Activated T-cell treated with anti-CD3 and anti-CD28 coated beads, Interleukin-2, amount 50 U/mL, for 4 hours (primary cell): Measurements from ENCODE around the gene AOAH. TPM values are rescaled to one million over a fixed set of nuclear protein-coding genes. Genes with fewer than 3 reads are reported as not detected.

ENCODE experiments used
- ATAC-seq, 2 donors: fragments of 200-7000 bp; cut with Tn5 transposase; one replicate each; pipeline ENCODE4 v1.10.0; 2021
- DNase-seq: peaks from one replicate; pipeline ENCODE4 v3.0.0-alpha.2; 2020
- H3K27me3 Mint-ChIP-seq: one replicate; pipeline ENCODE4 v1.8.0; 2021; ENCODE audit warnings: low read depth, mixed read lengths
- H3K36me3 Mint-ChIP-seq: one replicate; pipeline ENCODE4 v1.8.0; 2022; ENCODE audit warnings: mixed read lengths; ENCODE audit not compliant: insufficient read depth
- H3K4me1 Mint-ChIP-seq: one replicate; pipeline ENCODE4 v1.8.0; 2021; ENCODE audit warnings: low read depth, mixed read lengths
- H3K4me3 Mint-ChIP-seq: one replicate; pipeline ENCODE4 v1.8.0; 2021; ENCODE audit warnings: mild to moderate bottlenecking, moderate library complexity, mixed read lengths
- H3K9me3 Mint-ChIP-seq: one replicate; pipeline ENCODE4 v1.8.0; 2021; ENCODE audit warnings: mixed read lengths
- total RNA-seq, 3 donors: library from RNA; stranded (reverse); gene quantifications; one replicate each; pipeline ENCODE4 v1.2.1, GENCODE V29; 2021

Gene AOAH
- total RNA-seq, 3 donors from 2014 or later: 5.5 to 14.3 (median 9.6) TPM

DNA sequence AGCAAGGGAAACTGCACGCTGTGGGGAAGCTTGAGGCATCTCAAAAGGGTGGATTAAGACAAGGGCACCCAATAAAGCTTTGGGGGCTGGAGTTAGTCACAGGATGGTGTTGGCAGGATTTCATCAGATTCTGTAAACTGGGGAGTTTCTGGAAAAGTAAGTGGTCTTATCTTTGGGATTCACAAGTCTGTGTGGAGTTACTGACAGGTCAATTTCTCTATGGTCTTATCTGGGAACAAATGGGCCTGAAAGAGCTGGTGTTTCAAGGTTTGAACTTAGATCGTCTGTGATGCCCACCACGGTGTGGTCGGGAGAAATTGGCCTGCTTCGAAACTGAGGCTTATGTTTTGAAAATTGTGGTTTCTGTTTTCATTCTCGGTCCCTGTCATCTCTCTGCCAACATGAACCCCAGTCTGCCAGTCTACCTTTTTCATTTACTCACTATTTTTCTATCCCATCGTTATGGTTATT lies 23.8 kb upstream of the AOAH start:
- Mint-ChIP-seq H3K27me3 (no peaks in the 10 kb centered on the region), H3K4me1 (peaks cover 20% of the 10 kb centered on the region), H3K9me3 (peaks cover 5% of the 10 kb centered on the region), H3K36me3 (no peaks in the 10 kb centered on the region), H3K4me3 (no peak overlapping the region)
- ATAC-seq (peak; percentile 73 to 81), DNase-seq (no peak)

- Mint-ChIP-seq H3K4me3 (no peak overlapping the region), H3K36me3 (no peaks in the 10 kb centered on the region), H3K9me3 (peaks cover 5% of the 10 kb centered on the region), H3K4me1 (peaks cover 20% of the 10 kb centered on the region), H3K27me3 (no peaks in the 10 kb centered on the region)
- no peak for ATAC-seq
- no peak for DNase-seq
Observed at GRCh38 chr7:36747280-36748016, 23.2 kb upstream of the AOAH start.

GRCh38 chr7:36746347-36746746 lies 22.1 kb upstream of the AOAH start:
- no peak for ATAC-seq
- Mint-ChIP-seq H3K9me3 (peaks cover 5% of the 10 kb centered on the region), H3K4me1 (peaks cover 20% of the 10 kb centered on the region), H3K4me3 (no peak overlapping the region), H3K27me3 (no peaks in the 10 kb centered on the region), H3K36me3 (no peaks in the 10 kb centered on the region)
- no peak for DNase-seq

DNA sequence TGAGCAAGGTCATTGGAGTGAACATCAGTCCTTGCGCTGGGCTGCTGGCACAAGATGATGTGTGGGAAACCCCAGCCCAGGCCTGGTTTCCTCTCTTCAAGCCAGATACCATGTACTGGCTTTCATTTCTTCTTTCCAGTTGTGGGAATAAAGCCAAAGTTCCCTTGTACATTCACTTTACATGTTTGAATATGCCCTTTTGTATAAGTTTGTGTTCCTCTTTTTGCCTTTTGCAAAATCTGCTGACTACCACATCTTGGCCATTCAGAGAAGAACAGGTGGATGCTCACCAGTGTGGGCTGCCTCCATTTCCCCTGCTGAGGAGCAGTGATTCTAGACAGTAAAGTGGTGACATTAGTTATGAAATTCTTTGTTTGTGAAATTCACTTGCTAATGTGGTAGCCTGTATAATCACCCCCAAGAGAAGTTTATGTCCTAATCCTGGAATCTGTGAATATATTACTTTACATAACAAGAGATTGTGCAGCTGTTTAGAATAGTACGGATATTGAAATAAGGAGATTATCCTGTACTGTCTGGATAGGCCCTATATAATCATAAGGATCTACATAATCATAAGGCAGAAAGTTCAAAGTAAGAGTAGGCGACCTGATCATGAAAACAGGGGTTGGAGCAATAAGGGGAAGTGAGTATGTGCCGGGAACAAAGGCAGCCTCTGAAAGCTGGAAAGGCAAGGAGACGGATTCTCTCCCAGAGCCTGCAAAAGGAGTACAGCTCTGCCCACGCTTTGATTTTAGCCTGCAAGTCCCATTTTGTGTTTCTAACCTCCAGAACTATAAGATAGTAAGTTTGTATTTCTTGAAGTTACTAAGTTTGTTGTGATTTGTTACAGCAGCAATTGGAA lies 18.8 kb upstream of the AOAH start:
- Mint-ChIP-seq H3K4me3 (no peak overlapping the region), H3K9me3 (peaks cover 5% of the 10 kb centered on the region), H3K4me1 (peaks cover 13% of the 10 kb centered on the region), H3K36me3 (no peaks in the 10 kb centered on the region), H3K27me3 (no peaks in the 10 kb centered on the region)
- no peak for ATAC-seq
- DNase-seq: no peak

GRCh38 chr7:36741866-36742265 lies 17.6 kb upstream of the AOAH start:
- Mint-ChIP-seq H3K27me3 (no peaks in the 10 kb centered on the region), H3K4me1 (peaks cover 7% of the 10 kb centered on the region), H3K9me3 (peaks cover 5% of the 10 kb centered on the region), H3K4me3 (no peak overlapping the region), H3K36me3 (no peaks in the 10 kb centered on the region)
- DNase-seq (no peak), ATAC-seq (no peak)

DNA sequence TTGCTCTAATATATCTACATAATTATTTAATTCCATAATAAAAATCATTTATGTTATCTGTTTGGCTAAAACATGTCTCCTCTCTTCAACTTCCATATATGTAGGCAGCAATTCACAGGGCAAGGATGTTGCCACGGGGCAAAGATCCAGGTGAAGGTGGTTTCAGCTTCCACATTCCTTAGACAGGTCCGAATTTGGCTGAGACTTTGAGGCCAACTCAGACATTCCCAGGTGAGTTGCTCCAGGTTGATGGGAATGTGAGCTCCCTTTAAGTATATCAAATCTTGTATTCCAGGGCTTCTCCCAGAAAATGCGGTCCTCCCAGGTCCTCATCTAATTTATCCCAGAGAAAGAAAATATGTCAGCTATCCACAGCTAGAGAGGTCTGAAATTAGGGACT lies 15.1 kb upstream of the AOAH start:
- H3K4me3 Mint-ChIP-seq: no peak overlapping the region
- no peak for ATAC-seq
- DNase-seq: no peak
- H3K9me3 Mint-ChIP-seq: peaks cover 5% of the 10 kb centered on the region
- no peaks in the 10 kb centered on the region for H3K36me3 Mint-ChIP-seq
- H3K4me1 Mint-ChIP-seq: peaks cover 23% of the 10 kb centered on the region
- H3K27me3 Mint-ChIP-seq: no peaks in the 10 kb centered on the region

DNA sequence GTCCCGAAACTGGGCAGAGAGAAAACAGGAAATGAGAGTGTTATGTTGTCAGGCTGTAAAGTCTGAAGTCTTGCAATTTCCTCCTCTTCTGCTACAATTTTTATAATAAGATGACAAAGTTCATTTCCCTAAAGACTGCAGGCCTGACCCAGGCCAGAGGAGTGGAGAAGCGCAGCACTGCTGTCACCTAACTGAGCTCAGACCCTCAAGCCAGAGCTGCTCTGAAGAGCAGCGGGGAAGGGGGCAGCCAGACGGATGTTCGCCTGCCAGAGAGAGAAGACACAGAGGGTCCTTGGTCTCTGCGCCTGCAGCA lies 12.6 kb upstream of the AOAH start:
- Mint-ChIP-seq H3K27me3 (no peaks in the 10 kb centered on the region), H3K4me3 (peak overlapping the region; percentile 11), H3K4me1 (peaks cover 28% of the 10 kb centered on the region), H3K36me3 (no peaks in the 10 kb centered on the region), H3K9me3 (peaks cover 11% of the 10 kb centered on the region)
- ATAC-seq (peak in 1 of 2 donors; percentile 71), DNase-seq (no peak)

GRCh38 chr7:36736090-36736898 lies 12.0 kb upstream of the AOAH start:
- Mint-ChIP-seq H3K27me3 (no peaks in the 10 kb centered on the region), H3K9me3 (peaks cover 13% of the 10 kb centered on the region), H3K4me1 (peaks cover 28% of the 10 kb centered on the region), H3K36me3 (no peaks in the 10 kb centered on the region), H3K4me3 (no peak overlapping the region)
- peak; percentile 42 to 70 for ATAC-seq
- no peak for DNase-seq

DNA sequence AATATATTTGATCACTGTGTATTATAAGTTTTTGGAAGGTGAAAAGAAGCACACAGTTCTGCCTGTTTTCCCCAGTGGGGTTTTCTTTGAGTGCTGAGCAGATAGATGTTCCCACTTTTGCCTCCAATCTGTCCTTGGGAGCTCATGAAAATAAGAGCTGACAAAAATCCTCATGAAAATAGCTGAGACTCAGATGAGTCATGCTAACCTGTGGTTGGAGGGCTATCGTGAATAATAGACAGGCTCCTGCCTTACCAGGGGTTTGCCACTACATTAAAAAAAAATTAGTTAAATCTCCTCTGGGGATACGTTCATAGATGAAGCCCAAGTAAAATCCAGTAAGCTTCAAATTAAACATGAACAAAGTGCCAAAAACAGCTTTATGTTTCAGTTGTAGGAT lies 10.9 kb upstream of the AOAH start:
- peaks cover 28% of the 10 kb centered on the region for H3K4me1 Mint-ChIP-seq
- no peak for DNase-seq
- no peak for ATAC-seq
- peaks cover 13% of the 10 kb centered on the region for H3K9me3 Mint-ChIP-seq
- H3K36me3 Mint-ChIP-seq: peaks cover 2% of the 10 kb centered on the region
- no peaks in the 10 kb centered on the region for H3K27me3 Mint-ChIP-seq
- no peak overlapping the region for H3K4me3 Mint-ChIP-seq

DNA sequence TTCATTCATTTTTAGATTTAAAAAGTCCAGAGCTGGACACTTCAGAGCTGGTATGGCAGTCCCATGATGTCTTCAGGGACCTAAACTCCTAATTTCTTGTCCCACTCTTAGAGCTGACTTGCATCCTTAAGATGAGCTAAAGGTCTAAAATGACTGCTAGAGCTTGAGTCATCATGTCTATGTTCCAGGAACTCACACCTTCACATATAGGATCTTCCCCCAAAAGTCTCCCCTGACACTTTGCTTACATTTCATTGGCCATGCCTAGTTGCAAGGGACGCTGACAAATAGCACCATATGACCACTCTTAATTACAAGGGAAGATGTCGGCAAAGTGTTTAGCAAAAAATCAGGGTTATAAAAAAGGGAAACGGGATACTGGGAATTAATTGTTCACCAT lies 10.4 kb upstream of the AOAH start:
- peaks cover 13% of the 10 kb centered on the region for H3K9me3 Mint-ChIP-seq
- H3K4me1 Mint-ChIP-seq: peaks cover 28% of the 10 kb centered on the region
- H3K36me3 Mint-ChIP-seq: peaks cover 2% of the 10 kb centered on the region
- no peak for DNase-seq
- H3K4me3 Mint-ChIP-seq: no peak overlapping the region
- ATAC-seq: peak; percentile 53 to 55
- H3K27me3 Mint-ChIP-seq: no peaks in the 10 kb centered on the region

DNA sequence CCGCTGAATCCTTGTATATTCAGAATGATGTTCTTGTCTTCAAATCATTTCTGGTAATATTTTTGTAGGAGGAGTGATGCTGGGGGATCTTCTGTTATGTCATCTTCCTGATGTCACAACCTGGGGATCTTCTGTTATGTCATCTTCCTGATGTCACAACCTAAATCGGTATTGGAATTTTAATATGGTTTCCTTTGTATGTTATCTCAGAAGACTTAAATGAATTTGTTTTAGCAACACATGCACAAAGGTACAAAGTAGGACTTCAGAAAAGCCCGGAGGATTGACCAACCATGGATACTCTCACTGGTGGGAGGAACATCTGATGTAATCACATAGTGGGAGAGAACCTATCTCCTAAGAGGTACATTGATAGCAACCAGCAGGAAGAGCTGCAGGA lies 9.1 kb upstream of the AOAH start:
- Mint-ChIP-seq H3K27me3 (no peaks in the 10 kb centered on the region), H3K4me1 (peaks cover 29% of the 10 kb centered on the region), H3K9me3 (peaks cover 19% of the 10 kb centered on the region), H3K36me3 (peaks cover 2% of the 10 kb centered on the region), H3K4me3 (no peak overlapping the region)
- DNase-seq (no peak), ATAC-seq (no peak)

- Mint-ChIP-seq H3K9me3 (peaks cover 19% of the 10 kb centered on the region), H3K36me3 (peaks cover 2% of the 10 kb centered on the region), H3K4me3 (no peak overlapping the region), H3K27me3 (no peaks in the 10 kb centered on the region), H3K4me1 (peaks cover 31% of the 10 kb centered on the region)
- DNase-seq (no peak), ATAC-seq (no peak)
Observed at GRCh38 chr7:36732806-36733205, 8.5 kb upstream of the AOAH start.

DNA sequence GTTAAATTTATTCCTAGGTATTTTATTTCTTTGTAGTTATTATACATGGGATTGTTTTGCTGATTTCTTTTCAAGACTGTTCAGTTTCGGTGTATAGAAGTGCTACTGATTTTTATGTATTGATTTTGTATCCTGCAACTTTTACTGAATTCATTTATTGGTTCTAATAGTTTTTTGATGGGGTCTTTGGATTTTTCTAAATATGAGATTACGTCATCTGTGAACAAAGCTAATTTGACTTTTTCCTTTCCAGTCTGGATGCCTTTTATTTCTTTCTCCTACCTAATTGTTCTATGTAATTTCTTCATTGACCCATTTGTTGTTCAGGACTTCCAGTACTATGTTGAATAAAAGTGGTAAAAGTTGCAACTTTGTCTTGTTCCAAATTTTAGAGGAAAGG lies 5.8 kb upstream of the AOAH start:
- Mint-ChIP-seq H3K4me3 (no peak overlapping the region), H3K4me1 (peaks cover 37% of the 10 kb centered on the region), H3K36me3 (peaks cover 2% of the 10 kb centered on the region), H3K9me3 (peaks cover 19% of the 10 kb centered on the region), H3K27me3 (no peaks in the 10 kb centered on the region)
- no peak for ATAC-seq
- DNase-seq: no peak

- DNase-seq: no peak
- H3K27me3 Mint-ChIP-seq: no peaks in the 10 kb centered on the region
- no peak for ATAC-seq
- H3K4me1 Mint-ChIP-seq: peaks cover 50% of the 10 kb centered on the region
- H3K36me3 Mint-ChIP-seq: peaks cover 2% of the 10 kb centered on the region
- H3K4me3 Mint-ChIP-seq: no peak overlapping the region
- peaks cover 15% of the 10 kb centered on the region for H3K9me3 Mint-ChIP-seq
Observed at GRCh38 chr7:36728143-36728542, 3.8 kb upstream of the AOAH start.
